ENCODE results near the gene SUMO2.

DNA sequence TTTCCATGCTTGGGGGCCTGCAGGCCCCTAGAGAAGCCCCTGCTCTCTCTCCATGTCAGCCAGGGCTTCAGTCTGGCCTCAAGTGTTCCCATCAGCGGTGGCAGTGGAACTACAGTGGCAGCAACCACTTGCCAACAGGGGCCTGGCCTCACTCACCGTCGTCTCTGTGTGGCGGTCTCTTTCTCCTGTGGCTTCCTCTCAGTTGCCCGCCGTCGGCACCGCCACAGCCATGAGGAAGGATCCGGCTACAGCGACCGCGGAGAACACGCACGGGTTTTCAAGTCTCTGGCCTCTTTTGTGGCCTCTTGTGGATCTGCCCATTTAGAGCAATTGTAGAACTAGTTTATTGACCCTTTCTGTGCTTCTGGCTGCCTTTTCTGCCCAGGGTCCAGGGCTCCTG is 64.5 kb downstream of the SUMO2 start:
- TF ChIP-seq, protein P1, sequence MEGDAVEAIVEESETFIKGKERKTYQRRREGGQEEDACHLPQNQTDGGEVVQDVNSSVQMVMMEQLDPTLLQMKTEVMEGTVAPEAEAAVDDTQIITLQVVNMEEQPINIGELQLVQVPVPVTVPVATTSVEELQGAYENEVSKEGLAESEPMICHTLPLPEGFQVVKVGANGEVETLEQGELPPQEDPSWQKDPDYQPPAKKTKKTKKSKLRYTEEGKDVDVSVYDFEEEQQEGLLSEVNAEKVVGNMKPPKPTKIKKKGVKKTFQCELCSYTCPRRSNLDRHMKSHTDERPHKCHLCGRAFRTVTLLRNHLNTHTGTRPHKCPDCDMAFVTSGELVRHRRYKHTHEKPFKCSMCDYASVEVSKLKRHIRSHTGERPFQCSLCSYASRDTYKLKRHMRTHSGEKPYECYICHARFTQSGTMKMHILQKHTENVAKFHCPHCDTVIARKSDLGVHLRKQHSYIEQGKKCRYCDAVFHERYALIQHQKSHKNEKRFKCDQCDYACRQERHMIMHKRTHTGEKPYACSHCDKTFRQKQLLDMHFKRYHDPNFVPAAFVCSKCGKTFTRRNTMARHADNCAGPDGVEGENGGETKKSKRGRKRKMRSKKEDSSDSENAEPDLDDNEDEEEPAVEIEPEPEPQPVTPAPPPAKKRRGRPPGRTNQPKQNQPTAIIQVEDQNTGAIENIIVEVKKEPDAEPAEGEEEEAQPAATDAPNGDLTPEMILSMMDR (conservative IDR thresholded peaks at IDR 0.05; ENCODE audit: low read depth in 2 of 2), result no peak
- TF ChIP-seq, protein P2, sequence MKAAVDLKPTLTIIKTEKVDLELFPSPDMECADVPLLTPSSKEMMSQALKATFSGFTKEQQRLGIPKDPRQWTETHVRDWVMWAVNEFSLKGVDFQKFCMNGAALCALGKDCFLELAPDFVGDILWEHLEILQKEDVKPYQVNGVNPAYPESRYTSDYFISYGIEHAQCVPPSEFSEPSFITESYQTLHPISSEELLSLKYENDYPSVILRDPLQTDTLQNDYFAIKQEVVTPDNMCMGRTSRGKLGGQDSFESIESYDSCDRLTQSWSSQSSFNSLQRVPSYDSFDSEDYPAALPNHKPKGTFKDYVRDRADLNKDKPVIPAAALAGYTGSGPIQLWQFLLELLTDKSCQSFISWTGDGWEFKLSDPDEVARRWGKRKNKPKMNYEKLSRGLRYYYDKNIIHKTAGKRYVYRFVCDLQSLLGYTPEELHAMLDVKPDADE (IDR thresholded peaks at IDR 0.05), result no peak
- TF ChIP-seq EZH2 (IDR thresholded peaks at IDR 0.05; ENCODE audit: low read depth, unreplicated experiment) (no peak), POLR2AphosphoS5 (IDR thresholded peaks at IDR 0.05; ENCODE audit: low read depth) (no peak), ZNF331 (CRISPR knock-in tag; IDR thresholded peaks at IDR 0.05; ENCODE audit: low read depth) (no peak), STAT1 (IDR thresholded peaks at IDR 0.05; ENCODE audit: unreplicated experiment) (no peak), EZH2phosphoT487 (IDR thresholded peaks at IDR 0.05; ENCODE audit: unreplicated experiment) (no peak), NANOG (IDR thresholded peaks at IDR 0.05; ENCODE audit: borderline replicate concordance) (no peak), CREB1 (CRISPR knock-in tag; IDR thresholded peaks at IDR 0.05; ENCODE audit: low read depth) (no peak), JUNB (IDR thresholded peaks at IDR 0.05; ENCODE audit: unreplicated experiment) (no peak)
- TF ChIP-seq, protein P3, sequence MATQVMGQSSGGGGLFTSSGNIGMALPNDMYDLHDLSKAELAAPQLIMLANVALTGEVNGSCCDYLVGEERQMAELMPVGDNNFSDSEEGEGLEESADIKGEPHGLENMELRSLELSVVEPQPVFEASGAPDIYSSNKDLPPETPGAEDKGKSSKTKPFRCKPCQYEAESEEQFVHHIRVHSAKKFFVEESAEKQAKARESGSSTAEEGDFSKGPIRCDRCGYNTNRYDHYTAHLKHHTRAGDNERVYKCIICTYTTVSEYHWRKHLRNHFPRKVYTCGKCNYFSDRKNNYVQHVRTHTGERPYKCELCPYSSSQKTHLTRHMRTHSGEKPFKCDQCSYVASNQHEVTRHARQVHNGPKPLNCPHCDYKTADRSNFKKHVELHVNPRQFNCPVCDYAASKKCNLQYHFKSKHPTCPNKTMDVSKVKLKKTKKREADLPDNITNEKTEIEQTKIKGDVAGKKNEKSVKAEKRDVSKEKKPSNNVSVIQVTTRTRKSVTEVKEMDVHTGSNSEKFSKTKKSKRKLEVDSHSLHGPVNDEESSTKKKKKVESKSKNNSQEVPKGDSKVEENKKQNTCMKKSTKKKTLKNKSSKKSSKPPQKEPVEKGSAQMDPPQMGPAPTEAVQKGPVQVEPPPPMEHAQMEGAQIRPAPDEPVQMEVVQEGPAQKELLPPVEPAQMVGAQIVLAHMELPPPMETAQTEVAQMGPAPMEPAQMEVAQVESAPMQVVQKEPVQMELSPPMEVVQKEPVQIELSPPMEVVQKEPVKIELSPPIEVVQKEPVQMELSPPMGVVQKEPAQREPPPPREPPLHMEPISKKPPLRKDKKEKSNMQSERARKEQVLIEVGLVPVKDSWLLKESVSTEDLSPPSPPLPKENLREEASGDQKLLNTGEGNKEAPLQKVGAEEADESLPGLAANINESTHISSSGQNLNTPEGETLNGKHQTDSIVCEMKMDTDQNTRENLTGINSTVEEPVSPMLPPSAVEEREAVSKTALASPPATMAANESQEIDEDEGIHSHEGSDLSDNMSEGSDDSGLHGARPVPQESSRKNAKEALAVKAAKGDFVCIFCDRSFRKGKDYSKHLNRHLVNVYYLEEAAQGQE (IDR thresholded peaks at IDR 0.05; ENCODE audit: unreplicated experiment), result no peak
- TF ChIP-seq, protein P4, sequence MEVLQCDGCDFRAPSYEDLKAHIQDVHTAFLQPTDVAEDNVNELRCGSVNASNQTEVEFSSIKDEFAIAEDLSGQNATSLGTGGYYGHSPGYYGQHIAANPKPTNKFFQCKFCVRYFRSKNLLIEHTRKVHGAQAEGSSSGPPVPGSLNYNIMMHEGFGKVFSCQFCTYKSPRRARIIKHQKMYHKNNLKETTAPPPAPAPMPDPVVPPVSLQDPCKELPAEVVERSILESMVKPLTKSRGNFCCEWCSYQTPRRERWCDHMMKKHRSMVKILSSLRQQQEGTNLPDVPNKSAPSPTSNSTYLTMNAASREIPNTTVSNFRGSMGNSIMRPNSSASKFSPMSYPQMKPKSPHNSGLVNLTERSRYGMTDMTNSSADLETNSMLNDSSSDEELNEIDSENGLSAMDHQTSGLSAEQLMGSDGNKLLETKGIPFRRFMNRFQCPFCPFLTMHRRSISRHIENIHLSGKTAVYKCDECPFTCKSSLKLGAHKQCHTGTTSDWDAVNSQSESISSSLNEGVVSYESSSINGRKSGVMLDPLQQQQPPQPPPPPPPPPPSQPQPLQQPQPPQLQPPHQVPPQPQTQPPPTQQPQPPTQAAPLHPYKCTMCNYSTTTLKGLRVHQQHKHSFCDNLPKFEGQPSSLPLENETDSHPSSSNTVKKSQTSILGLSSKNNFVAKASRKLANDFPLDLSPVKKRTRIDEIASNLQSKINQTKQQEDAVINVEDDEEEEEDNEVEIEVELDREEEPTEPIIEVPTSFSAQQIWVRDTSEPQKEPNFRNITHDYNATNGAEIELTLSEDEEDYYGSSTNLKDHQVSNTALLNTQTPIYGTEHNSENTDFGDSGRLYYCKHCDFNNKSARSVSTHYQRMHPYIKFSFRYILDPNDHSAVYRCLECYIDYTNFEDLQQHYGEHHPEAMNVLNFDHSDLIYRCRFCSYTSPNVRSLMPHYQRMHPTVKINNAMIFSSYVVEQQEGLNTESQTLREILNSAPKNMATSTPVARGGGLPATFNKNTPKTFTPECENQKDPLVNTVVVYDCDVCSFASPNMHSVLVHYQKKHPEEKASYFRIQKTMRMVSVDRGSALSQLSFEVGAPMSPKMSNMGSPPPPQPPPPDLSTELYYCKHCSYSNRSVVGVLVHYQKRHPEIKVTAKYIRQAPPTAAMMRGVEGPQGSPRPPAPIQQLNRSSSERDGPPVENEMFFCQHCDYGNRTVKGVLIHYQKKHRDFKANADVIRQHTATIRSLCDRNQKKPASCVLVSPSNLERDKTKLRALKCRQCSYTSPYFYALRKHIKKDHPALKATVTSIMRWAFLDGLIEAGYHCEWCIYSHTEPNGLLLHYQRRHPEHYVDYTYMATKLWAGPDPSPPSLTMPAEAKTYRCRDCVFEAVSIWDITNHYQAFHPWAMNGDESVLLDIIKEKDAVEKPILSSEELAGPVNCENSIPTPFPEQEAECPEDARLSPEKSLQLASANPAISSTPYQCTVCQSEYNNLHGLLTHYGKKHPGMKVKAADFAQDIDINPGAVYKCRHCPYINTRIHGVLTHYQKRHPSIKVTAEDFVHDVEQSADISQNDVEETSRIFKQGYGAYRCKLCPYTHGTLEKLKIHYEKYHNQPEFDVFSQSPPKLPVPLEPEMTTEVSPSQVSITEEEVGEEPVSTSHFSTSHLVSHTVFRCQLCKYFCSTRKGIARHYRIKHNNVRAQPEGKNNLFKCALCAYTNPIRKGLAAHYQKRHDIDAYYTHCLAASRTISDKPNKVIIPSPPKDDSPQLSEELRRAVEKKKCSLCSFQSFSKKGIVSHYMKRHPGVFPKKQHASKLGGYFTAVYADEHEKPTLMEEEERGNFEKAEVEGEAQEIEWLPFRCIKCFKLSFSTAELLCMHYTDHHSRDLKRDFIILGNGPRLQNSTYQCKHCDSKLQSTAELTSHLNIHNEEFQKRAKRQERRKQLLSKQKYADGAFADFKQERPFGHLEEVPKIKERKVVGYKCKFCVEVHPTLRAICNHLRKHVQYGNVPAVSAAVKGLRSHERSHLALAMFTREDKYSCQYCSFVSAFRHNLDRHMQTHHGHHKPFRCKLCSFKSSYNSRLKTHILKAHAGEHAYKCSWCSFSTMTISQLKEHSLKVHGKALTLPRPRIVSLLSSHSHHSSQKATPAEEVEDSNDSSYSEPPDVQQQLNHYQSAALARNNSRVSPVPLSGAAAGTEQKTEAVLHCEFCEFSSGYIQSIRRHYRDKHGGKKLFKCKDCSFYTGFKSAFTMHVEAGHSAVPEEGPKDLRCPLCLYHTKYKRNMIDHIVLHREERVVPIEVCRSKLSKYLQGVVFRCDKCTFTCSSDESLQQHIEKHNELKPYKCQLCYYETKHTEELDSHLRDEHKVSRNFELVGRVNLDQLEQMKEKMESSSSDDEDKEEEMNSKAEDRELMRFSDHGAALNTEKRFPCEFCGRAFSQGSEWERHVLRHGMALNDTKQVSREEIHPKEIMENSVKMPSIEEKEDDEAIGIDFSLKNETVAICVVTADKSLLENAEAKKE (CRISPR knock-in tag; IDR thresholded peaks at IDR 0.05), result no peak

Measured in GM23338 (cell line).